SKM-1 (cell line): Measurements from ENCODE around the gene RHBDL3.
"Not testable (repeated sequence)": the region's sequence is repeated elsewhere in the genome, so short reads cannot be mapped to it uniquely, and the experiment has no call there.

Source experiments
- DNase-seq: peaks from one replicate; lab custom pipeline; 2025; ENCODE audit not compliant: unreplicated experiment; lab: John Stamatoyannopoulos, UW

Gene RHBDL3, protein sequence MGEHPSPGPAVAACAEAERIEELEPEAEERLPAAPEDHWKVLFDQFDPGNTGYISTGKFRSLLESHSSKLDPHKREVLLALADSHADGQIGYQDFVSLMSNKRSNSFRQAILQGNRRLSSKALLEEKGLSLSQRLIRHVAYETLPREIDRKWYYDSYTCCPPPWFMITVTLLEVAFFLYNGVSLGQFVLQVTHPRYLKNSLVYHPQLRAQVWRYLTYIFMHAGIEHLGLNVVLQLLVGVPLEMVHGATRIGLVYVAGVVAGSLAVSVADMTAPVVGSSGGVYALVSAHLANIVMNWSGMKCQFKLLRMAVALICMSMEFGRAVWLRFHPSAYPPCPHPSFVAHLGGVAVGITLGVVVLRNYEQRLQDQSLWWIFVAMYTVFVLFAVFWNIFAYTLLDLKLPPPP

DNA sequence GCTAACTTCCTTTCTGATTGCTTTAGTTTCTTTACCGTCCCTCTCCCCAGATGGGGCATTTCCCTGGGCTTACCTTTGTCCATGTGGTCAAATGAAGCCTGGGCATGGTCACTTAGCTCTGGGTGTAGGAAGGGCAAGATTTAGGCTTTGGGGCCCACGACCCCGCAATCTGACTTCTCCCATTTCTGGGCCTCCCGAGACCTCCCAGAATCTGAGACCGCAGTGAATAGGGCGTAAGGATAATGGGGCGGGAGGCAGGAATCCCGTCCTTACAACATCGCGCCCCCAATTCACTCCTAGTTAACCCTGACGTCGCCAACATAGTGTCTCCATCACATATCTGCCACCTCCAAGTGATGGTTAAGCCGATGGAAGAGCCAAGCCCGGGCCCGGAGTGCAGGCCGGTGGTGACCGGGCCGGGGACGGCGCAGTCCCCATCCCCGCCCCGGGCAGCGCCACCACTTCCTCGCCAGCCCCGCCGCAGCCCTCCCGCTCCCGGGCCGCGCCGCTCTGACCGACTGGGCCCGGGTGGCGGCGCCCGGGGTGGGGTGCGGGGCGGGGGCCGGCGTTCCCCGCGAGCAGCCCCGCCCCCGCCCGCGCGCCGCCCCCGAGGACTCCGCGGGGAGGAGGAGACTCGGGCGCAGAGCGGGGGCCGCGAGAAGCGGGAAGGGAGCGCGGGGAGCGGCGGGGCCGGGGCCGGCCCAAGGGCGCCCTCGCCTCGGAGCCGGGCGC lies at the start of gene RHBDL3:
RHBDL3 (plus strand) TSS at position 641 of the 732 bp plus-strand sequence. CDS start 358 bp downstream, outside the sequence.
- no peak for DNase-seq

DNA sequence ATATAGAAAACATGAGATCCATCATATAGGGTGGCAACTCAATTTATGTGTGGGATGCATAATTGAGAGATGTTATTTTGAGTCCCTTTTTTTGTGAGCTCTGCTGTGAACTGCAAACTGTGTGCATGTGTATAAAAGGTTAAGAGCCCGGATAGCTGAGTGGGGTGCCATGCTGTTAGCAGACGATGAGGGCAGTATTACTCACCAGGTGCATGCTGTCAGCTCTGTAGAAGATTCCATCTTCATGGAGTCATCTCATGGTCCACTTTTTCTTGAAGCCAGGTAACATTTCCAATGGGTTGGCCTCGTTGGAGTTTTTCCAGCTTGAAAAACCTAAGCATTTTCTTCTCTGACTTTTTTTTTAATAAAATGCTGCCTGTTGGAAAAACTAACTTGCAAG lies 43.0 kb upstream of the RHBDL3 start:
- no peak for DNase-seq

DNA sequence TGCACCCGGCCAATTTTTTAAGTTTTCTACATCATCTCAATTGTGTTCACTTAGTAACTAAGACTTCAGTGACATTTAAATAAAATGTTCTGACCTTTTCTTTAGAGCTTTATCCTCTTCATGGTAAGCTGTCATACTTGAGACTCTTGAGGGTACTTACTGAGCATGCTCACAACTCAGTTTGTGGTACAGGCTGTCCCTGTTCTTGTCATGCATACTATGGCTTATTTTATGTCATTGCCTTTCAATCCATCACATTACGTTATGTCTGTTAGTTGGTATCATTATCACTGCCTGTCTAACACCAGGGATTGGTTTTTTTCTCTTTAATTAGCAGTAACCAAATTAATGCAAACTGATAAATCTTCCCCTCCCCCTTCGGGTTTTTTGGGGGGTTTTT lies 41.9 kb upstream of the RHBDL3 start:
- no peak for DNase-seq

DNA sequence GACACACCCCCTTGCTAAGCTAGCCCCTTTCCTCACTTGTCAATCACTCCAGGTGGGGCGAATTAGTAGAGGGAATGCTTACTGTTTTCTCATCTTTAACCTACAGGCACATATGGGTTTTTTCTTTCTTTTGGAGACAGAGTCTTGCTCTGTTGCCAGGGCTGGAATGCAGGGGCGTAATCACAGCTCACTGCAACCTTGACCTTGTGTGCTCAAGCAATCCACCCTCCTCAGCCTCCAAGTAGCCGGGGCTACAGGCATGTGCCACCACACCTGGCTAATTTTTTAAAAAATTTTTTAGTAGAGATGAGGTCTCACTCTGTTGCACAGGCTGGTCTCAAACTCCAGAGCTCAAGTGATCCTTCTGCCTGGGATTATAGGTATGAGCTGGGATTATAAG lies 38.7 kb upstream of the RHBDL3 start:
- no peak for DNase-seq

DNA sequence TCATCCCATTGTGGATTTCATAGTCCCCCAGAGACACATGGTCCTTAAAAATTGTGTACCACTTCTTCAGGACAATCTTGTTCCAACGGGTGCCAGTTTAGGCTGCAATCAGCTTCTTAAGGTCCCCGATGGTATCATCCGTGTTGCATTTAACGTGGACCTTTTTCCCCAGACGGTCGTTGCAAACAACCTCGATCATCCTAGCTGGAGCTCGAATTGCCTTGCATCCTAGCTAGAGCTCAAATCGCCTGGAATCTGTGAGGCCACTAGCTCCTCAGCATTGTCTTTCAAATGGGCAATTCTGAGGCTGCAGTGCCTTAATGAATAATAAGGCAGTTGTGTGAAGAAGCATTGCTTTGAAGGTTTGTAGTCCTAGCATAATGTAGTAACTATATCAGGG lies 37.7 kb upstream of the RHBDL3 start:
- DNase-seq, result no peak

DNA sequence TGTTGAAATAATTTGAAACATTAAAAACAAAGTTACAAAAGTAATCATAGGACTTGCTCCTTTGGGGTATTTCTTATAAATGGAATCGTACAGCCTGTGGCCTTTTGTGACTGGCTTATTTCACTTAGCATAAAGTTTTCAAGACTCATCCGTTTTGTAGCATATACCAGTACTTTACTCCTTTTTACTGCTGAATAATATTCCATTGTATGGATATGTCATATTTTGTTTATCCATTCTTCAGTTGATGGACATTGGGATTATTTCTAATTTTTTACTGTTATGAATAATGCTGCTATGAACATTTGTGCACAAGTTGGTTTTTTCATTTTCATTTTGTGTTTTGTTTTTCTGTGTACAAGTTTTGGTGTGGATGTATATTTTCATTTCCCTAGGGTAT lies 30.0 kb upstream of the RHBDL3 start:
- DNase-seq, result no peak

DNA sequence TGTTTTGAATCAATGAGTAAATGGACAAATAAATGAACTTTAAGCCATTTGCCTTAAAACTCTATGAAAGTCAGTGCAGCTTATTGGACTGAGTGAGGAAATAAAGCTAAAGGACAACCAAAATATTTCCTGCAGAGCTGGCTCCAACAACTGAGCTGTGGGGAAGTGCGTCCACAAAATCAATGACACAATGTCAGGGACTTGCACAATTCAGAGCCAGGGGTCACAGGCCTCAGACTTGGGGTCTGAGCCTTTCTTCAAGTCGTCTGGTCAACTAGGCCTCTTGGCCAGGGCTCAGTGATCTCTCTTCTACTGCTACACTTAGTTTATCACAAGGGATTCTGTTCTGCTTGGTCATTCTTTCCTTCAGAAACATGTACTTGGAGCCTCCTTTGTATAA lies 26.2 kb upstream of the RHBDL3 start:
- no peak for DNase-seq

DNA sequence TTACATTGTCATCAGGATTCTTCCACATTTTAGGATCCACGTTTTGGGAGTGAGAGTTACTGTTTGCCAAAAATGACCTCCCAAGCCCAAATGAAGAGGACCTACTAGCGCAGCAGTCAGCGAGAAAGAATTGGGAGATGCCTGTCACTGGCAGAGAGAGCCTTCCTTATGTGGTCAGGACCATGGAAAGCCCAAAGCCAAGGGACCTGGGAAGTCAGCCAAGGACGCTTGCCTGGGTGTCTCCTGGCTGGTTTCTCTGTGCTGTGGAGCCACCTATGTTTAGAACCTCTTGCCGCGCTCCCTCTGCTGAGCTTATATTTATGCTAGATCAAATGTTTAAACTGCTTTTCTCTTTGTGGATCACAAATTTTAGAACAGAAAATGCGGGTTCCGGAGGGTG lies 24.9 kb upstream of the RHBDL3 start:
- no peak for DNase-seq

DNA sequence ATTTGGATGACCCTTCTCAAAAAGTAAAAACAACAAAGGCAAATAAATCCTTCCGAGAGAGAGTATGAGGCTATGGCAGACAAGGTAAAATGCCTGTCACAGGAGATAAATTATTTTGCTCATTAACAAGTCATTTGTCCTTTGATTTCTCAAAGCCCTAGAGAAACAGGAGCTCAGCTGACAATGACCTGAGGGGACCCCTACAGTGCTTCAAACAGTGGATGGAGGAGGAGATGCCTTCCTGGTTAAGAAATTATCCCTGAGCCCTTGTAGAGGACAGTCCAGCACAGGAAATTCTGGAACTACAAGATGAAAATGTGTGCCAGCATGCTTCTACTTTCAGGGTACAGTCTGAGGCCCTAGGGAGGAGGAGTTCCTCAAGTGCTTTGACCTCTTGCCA lies 24.0 kb upstream of the RHBDL3 start:
- no peak for DNase-seq

DNA sequence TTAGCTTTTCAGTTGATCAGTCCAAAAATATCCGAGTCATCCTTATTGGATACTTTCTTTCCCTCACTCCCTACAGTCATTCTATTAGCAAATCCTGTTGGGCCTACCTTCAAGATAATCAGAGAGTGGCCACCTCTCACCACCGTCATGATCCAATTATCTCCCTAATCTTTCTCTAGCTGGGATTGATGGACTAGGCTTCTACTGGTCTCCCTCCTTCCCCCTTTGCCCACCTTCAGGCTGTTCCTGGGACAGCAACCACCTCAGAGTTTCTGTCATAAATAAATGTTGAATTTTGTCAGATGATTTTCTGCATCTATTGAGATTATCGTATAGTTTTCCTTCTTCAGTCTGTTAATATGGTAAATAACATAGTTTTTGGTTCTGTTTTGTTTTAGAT lies 16.2 kb upstream of the RHBDL3 start:
- no peak for DNase-seq

DNA sequence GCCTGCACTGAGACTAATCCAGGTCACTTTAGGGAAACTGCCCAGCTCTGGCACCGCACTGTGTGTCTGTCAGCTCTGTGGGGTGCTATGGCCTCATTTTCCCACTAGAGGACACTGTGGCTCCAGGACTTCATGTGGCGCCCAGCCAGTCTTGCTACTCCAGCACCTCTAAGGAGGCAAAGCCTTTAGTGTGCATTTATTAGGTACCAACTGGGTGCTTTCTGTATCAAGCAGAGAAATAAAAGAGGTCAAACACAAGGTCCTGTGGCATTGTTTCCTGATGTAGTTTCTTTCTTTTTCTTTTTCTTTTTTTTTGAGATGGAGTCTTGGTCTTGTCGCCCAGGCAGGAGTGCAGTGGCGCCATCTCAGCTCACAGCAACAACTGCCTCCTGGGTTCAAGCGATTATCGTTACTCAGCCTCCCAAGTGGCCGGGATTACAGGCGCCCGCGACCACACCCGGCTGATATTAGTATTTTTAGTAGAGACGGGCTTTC lies 12.5 kb upstream of the RHBDL3 start:
- peak; percentile 65 for DNase-seq

DNA sequence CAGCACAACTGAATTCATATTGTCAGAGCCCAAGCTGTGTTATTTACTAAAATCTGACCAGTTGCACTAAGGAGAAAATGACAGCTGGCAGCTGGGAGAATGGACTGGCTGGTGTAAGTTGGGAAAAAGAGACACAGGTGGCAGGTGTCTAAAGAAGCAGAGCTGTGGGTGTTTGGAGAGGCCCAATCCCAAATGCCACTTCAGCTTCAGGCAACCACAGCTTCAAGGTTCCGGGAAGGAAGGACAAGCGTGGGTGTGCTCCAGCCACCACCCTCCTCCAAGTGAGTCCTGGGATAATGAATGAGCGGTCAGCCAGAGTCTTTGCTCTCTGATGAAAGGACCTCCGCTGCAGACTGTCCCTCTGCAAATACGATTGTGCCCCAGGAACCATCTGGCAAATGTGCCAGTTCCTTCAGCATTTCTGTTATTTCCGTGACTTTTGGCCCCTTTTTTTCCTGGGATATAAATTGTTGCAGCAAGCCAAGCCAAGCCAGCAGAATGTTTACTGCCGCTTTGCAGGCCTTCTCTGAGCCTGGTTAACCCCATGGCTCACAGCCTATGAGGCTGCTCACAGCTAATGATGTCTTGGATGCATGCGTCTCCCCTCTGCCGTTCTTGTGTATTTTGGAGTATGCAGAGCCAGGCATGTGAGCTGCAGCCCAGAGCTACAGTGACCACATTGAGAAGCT lies 9.5 kb upstream of the RHBDL3 start:
- DNase-seq, result no peak

DNA sequence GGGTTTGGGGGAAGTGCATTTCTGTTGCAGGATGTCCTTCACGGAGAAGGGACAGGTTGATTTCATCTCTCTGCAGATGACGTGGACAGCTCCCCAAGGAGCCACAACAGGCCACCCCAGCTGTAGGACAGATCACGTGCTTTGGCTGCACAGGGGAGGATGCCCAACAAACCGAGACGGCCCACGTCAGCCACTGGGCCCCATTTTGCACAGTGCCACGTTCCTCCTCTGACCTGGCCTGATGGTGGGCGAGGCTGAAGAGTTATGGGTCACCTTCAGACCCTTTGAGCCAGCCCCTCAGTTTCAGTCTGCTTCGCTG lies 9.0 kb upstream of the RHBDL3 start:
- DNase-seq, result no peak

DNA sequence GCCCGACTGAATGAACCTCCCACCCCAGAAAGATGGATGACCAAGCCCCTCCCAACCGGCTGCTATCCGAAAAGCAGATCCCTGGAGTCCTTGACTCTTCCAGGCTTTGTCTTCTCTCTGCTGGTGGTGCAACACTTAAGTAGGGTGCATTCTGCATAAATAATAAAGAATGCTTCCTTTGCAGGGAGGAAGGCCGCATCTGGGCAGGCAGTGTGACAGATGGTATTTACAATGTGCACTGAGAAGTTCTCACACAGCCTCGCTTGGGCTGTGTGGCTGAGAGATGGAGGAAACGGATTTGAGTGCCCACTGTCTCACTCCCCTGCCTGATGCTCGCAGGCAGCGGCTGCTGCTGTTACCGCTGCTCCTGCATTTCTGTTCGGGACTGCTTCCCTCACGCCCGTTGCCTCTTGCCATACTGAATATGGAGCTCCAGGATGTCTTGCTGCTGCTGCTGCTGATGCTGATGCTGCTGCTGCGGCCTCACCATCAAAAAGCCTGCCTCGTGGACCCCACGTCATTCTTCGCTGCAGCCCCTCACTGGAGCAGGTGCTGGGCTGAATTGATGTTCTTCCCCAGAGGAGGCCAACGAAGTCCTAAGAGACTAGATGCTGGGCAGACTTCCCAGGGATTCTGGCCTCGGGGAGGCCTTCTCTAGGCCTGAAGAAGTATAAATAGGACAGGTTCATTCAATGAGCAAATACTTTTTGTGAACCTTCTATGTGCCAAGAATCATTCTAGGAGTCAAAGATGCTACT lies 7.1 kb upstream of the RHBDL3 start:
- no peak for DNase-seq

DNA sequence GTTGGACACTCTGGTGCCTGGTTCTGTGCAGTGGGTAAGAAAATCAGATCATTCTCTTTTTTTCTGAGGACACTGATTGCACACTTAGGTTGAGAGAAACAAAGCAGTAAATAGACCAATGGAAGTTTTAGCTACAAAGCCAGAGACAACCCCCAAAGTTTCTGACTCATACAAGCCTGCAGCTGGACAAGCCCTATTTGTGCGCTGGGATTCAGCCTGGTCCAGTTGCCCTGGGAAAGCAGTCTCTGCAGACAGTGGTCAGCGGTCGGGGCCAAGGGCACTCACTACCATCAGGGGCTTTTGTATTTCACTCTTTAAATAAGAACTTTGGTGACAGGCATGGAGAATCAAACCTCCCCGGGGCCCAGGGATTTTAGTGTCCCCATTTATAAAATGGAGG lies 6.0 kb upstream of the RHBDL3 start:
- no peak for DNase-seq

DNA sequence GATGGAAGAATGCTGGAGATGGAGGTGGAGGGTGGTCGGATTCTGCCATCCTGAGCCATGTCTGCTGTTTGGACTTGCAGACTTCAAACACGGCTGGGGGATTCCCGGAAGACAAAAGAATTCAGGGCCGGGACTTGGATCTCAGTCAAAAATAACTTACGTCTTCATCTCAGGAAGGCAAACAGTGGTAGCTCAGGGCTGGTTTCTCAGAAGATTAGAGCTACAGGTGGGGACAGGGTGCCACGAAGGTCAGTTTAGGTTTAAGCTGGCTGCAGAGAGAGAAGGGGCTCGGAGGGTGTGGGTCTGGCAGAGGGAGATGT lies 4.3 kb upstream of the RHBDL3 start:
- DNase-seq, result no peak

DNA sequence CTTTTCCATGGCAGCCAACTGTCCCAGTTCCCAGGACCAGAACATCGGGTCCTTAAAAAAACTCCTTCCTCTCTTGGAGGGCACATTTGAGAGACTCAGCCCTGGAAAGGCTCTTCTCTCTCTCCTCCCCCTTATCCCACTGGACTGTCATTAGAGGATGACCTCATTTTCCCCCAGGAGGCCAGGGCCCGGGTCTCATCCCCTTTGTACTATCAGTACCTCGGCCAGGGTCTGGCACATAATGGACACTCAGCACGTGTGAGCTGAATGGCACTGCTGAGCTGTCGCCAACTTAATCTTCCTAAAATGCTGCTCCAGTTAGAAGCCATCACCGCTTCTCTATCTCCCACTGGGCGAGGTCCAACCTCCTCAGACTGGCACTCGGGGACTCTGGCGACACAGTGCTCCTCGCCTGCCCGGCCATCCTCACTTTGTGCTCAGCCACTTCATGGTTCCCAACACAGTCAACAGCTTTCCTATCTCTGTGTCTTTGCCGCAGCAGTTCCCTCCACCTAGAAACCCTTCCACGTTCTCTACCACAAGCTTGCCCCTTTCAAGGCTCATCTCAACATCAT lies 3.6 kb upstream of the RHBDL3 start:
- no peak for DNase-seq

DNA sequence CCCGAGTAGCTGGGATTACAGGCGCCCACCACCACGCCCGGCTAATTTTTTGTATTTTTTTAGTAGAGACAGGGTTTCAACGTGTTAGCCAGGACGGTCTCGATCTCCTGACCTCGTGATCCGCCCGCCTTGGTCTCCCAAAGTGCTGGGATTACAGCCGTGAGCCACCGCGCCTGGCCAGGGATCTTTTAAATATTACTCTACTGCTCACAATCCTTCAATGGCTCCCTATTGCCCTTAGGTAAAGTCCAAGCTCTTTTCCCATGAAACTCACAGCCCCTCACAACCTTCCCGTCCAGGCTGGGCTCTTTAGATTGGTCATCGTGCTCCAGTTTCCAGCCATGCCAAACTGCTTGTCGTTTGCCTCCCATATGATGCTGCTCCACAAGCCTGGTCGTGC lies 2.1 kb upstream of the RHBDL3 start:
- DNase-seq, result not testable (repeated sequence)

DNA sequence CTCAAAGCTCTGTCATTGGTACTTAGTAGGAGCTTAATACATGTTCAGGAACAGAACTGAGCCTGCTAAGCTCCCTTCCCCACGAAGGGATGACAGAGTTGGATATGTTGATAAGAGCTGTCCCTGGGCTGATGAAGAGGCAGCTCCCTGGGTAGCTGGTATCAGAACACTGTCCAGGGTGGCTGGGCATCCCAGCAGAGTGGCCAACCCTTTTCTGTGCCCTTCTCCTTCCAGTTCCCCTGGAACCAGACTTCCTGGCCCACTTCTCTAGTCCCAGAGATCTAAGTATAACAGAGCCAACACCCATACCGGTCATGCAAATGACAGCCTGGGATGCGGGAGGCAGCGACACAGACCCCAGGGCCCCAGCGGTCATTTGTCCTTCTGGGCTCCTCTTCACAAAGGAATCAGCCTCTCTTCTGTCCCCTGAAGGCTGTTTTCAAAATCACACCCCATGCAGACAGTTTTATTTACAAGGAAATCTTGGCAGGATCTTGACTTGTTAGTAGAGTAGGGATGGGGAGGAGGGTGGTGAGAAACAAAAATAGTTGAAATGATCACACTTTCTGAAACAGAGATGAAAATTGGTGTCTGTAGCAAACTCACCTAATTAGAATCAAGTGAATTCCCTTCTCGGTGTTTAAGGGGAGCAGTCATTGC lies 1.4 kb upstream of the RHBDL3 start:
- no peak for DNase-seq

DNA sequence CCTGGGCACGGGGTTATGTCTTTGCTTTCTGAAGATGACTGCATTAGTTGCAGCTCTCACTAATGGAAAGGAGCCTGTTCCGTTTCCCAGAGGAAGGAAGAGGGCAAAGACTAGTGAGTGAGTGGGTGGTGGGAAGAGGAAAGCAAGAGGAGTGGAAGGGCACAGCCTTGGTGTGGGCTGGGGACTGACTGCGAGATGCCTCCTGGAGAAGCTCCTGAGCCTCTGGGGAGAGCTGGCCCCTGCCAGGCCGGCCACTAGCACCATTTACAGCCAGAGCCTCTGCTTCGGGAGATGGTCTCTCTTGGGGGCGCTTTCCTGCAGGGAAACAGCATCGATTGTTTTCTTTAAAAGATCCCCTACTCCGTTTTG lies 825 bp upstream of the RHBDL3 start:
- DNase-seq, result no peak

DNA sequence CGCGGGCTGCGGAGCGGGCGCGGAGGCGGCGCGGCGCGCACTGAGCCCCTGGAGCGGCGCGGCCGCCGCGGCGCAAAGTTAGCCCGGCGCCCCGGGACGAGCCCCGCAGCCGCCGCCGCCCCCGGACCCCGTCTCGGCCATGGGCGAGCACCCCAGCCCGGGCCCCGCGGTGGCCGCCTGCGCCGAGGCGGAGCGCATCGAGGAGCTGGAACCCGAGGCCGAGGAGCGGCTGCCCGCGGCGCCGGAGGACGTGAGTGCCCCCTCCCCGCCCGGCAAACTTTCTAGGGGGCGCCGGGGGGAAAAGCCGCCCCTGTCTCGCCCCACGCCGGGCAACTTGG lies 388 bp downstream of the RHBDL3 start:
- no peak for DNase-seq
